ENCODE results near the gene MAP3K5.

Gene MAP3K5

GRCh38 chr6:136514591-136514990 lies 277.7 kb downstream of the MAP3K5 start:
- ATAC-seq: no peak
- no peak for TF ChIP-seq ZNF8 (CRISPR knock-in tag; IDR thresholded peaks at IDR 0.05)

DNA sequence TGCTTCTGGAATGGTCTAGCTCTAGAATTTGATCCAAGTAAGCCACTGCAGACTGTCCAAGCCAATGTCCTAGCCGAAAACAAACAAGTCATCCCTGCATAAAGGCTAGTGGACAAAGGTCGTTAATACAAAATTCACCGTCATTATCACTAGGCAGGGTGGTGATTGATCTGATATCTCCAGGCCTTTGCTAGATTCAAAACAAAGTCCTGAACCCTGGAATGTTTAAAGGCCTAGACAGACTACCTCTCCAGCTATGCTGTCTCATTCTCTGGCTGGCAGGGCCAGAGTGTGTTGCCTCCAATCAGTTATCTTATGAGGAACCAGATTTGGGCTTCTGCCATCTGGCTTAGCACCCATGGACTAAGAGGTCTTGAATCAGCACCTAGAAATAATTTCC lies 280.4 kb downstream of the MAP3K5 start:
- TF ChIP-seq ZC3H10 (CRISPR knock-in tag; IDR thresholded peaks at IDR 0.05) (no peak), OSR1 (CRISPR knock-in tag; IDR thresholded peaks at IDR 0.05) (no peak), TOX (CRISPR knock-in tag; IDR thresholded peaks at IDR 0.05; ENCODE audit: borderline replicate concordance) (no peak), ZNF565 (CRISPR knock-in tag; conservative IDR thresholded peaks at IDR 0.05; ENCODE audit: low read depth) (no peak), PPARA (CRISPR knock-in tag; IDR thresholded peaks at IDR 0.05; ENCODE audit: borderline replicate concordance) (no peak), ZFP30 (CRISPR knock-in tag; IDR thresholded peaks at IDR 0.05) (no peak), BACH2 (CRISPR knock-in tag; IDR thresholded peaks at IDR 0.05; ENCODE audit: borderline replicate concordance) (no peak)
- TF ChIP-seq, protein P1, sequence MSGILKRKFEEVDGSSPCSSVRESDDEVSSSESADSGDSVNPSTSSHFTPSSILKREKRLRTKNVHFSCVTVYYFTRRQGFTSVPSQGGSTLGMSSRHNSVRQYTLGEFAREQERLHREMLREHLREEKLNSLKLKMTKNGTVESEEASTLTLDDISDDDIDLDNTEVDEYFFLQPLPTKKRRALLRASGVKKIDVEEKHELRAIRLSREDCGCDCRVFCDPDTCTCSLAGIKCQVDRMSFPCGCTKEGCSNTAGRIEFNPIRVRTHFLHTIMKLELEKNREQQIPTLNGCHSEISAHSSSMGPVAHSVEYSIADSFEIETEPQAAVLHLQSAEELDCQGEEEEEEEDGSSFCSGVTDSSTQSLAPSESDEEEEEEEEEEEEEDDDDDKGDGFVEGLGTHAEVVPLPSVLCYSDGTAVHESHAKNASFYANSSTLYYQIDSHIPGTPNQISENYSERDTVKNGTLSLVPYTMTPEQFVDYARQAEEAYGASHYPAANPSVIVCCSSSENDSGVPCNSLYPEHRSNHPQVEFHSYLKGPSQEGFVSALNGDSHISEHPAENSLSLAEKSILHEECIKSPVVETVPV (CRISPR knock-in tag; IDR thresholded peaks at IDR 0.05): no peak
- TF ChIP-seq, protein P2, sequence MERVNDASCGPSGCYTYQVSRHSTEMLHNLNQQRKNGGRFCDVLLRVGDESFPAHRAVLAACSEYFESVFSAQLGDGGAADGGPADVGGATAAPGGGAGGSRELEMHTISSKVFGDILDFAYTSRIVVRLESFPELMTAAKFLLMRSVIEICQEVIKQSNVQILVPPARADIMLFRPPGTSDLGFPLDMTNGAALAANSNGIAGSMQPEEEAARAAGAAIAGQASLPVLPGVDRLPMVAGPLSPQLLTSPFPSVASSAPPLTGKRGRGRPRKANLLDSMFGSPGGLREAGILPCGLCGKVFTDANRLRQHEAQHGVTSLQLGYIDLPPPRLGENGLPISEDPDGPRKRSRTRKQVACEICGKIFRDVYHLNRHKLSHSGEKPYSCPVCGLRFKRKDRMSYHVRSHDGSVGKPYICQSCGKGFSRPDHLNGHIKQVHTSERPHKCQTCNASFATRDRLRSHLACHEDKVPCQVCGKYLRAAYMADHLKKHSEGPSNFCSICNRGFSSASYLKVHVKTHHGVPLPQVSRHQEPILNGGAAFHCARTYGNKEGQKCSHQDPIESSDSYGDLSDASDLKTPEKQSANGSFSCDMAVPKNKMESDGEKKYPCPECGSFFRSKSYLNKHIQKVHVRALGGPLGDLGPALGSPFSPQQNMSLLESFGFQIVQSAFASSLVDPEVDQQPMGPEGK (CRISPR knock-in tag; IDR thresholded peaks at IDR 0.05; ENCODE audit: borderline replicate concordance): no peak
- no peak for ATAC-seq

DNA sequence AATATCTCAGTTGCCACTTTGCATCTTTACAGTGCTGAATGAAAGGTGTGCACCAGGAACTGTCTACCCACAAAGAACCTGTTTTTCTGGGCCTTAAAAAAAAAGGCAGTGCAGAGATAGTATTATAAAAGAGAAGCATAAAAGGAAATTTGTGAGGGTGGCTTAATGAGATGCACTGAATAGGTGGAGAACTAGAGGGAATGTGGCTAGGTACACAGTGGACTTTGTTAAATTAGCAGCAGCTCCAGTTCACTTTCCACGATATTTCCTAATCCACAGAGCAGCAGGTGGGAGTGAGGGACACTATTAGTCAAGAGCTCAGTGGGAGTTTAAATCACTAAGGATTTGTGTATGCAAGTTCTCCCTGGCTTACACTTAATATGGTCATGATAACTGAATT lies 280.9 kb downstream of the MAP3K5 start:
- TF ChIP-seq SNAI2 (CRISPR knock-in tag; IDR thresholded peaks at IDR 0.05) (no peak), ESRRG (CRISPR knock-in tag; IDR thresholded peaks at IDR 0.05) (no peak), PPARA (CRISPR knock-in tag; IDR thresholded peaks at IDR 0.05; ENCODE audit: borderline replicate concordance) (no peak), ARNTL (CRISPR knock-in tag; IDR thresholded peaks at IDR 0.05; ENCODE audit: borderline replicate concordance, low read depth) (no peak), BACH2 (CRISPR knock-in tag; IDR thresholded peaks at IDR 0.05; ENCODE audit: borderline replicate concordance) (no peak), ZNF565 (CRISPR knock-in tag; conservative IDR thresholded peaks at IDR 0.05; ENCODE audit: low read depth) (no peak), GLIS3 (CRISPR knock-in tag; IDR thresholded peaks at IDR 0.05) (no peak), POU6F1 (CRISPR knock-in tag; IDR thresholded peaks at IDR 0.05; ENCODE audit: borderline replicate concordance, low read depth) (no peak), ZFP30 (CRISPR knock-in tag; IDR thresholded peaks at IDR 0.05) (no peak), RARB (CRISPR knock-in tag; IDR thresholded peaks at IDR 0.05) (no peak), ZFP3 (CRISPR knock-in tag; IDR thresholded peaks at IDR 0.05) (no peak), ZNF70 (CRISPR knock-in tag; IDR thresholded peaks at IDR 0.05) (no peak)
- TF ChIP-seq, protein P2 (CRISPR knock-in tag; IDR thresholded peaks at IDR 0.05; ENCODE audit: borderline replicate concordance): no peak
- no peak for ATAC-seq

DNA sequence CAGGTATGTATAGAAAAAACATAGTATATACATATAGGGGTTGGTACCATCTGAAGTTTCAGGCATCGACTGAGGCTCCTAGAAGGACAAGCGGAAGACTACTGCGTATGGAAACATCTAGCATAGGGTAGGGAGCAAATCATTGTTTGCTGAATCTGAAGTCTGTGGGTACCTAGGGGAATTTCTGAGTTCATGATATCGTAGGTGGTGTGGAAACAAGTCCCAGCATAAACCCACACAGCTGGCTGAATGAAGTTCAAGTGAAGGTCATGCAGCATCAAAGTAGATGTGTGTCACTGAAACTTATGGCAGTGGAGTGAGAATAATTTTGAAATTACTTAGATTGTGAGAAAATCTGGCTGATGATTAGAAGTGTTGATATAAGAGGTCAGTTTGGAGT lies 281.5 kb downstream of the MAP3K5 start:
- TF ChIP-seq RARB (CRISPR knock-in tag; IDR thresholded peaks at IDR 0.05) (no peak), ARNTL (CRISPR knock-in tag; IDR thresholded peaks at IDR 0.05; ENCODE audit: borderline replicate concordance, low read depth) (no peak)
- ATAC-seq: no peak

- ATAC-seq: no peak
- TF ChIP-seq POU6F1 (CRISPR knock-in tag; IDR thresholded peaks at IDR 0.05; ENCODE audit: borderline replicate concordance, low read depth) (no peak), SNAI2 (CRISPR knock-in tag; IDR thresholded peaks at IDR 0.05) (no peak), PPARA (CRISPR knock-in tag; IDR thresholded peaks at IDR 0.05; ENCODE audit: borderline replicate concordance) (no peak), RARB (CRISPR knock-in tag; IDR thresholded peaks at IDR 0.05) (no peak), ZNF565 (CRISPR knock-in tag; conservative IDR thresholded peaks at IDR 0.05; ENCODE audit: low read depth) (no peak), CSDC2 (CRISPR knock-in tag; IDR thresholded peaks at IDR 0.05) (no peak), ESRRG (CRISPR knock-in tag; IDR thresholded peaks at IDR 0.05) (no peak), ARNTL (CRISPR knock-in tag; IDR thresholded peaks at IDR 0.05; ENCODE audit: borderline replicate concordance, low read depth) (no peak), TCF4 (CRISPR knock-in tag; IDR thresholded peaks at IDR 0.05; ENCODE audit: borderline replicate concordance) (no peak)
- TF ChIP-seq, protein P1 (CRISPR knock-in tag; IDR thresholded peaks at IDR 0.05): no peak
- TF ChIP-seq, protein P3, sequence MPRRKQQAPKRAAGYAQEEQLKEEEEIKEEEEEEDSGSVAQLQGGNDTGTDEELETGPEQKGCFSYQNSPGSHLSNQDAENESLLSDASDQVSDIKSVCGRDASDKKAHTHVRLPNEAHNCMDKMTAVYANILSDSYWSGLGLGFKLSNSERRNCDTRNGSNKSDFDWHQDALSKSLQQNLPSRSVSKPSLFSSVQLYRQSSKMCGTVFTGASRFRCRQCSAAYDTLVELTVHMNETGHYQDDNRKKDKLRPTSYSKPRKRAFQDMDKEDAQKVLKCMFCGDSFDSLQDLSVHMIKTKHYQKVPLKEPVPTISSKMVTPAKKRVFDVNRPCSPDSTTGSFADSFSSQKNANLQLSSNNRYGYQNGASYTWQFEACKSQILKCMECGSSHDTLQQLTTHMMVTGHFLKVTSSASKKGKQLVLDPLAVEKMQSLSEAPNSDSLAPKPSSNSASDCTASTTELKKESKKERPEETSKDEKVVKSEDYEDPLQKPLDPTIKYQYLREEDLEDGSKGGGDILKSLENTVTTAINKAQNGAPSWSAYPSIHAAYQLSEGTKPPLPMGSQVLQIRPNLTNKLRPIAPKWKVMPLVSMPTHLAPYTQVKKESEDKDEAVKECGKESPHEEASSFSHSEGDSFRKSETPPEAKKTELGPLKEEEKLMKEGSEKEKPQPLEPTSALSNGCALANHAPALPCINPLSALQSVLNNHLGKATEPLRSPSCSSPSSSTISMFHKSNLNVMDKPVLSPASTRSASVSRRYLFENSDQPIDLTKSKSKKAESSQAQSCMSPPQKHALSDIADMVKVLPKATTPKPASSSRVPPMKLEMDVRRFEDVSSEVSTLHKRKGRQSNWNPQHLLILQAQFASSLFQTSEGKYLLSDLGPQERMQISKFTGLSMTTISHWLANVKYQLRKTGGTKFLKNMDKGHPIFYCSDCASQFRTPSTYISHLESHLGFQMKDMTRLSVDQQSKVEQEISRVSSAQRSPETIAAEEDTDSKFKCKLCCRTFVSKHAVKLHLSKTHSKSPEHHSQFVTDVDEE (CRISPR knock-in tag; IDR thresholded peaks at IDR 0.05): no peak
These were observed 282.0 kb downstream of the MAP3K5 start for GRCh38 chr6:136510299-136510698.
